Endothelial cell of umbilical vein (primary cell): ENCODE measurements around the gene EPHA8. TPM values are rescaled to one million over a fixed set of nuclear protein-coding genes. Genes with fewer than 3 reads are reported as not detected.

Experiments
- BruUV-seq: library from RNA; stranded (reverse); fragments of 400-500 nt; replicated peaks from 2 replicates; lab custom pipeline; 2021; lab: Mats Ljungman, UMichigan
- CTCF ChIA-PET: fragments of 300-600, 350-600 bp; sonication (Branson Sonifier 250); formaldehyde crosslinking; loops from one replicate; lab custom pipeline; 2021; ENCODE audit warnings: antibody characterized with exemption, inconsistent platforms; lab: Charles Lee
- POLR2A ChIA-PET: fragments of 300-600, 350-600 bp; sonication (Branson Sonifier 250); formaldehyde crosslinking; loops from one replicate; lab custom pipeline; 2021; ENCODE audit warnings: antibody characterized with exemption, inconsistent platforms; lab: Charles Lee
- DNase-seq: peaks from one replicate; pipeline ENCODE4 v3.0.0-alpha.2; 2011; ENCODE audit warnings: low read depth, low spot score
- FAIRE-seq: peaks from 2 replicates; lab custom pipeline; 2011; peaks lifted over from hg19 to GRCh38; lab: Jason Lieb, UNC
- H2AFZ ChIP-seq: 2 replicates; pipeline ENCODE4 v1.6.0; 2012; ENCODE audit warnings: low read depth, low read length, control low read depth, inconsistent platforms
- H3K27ac ChIP-seq: 2 replicates; pipeline ENCODE4 v1.5.1; 2011; ENCODE audit warnings: low read depth, mild to moderate bottlenecking, control low read depth, low read length, moderate library complexity; ENCODE audit not compliant: insufficient read depth
- H3K27me3 ChIP-seq, 2 experiments: 2 replicates each; pipeline versions ENCODE4 v1.6.0 to v1.6.1; 2011; ENCODE audit warnings: low read length in 2 of 2, mixed read lengths in 1 of 2; ENCODE audit not compliant: control insufficient read depth in 2 of 2, insufficient read depth in 2 of 2
- H3K36me3 ChIP-seq, 2 experiments: 2 replicates in 1 of 2; 3 replicates in 1 of 2; pipeline ENCODE4 v1.5.1; 2011; ENCODE audit warnings: low read length in 2 of 2, mild to moderate bottlenecking in 1 of 2, moderate library complexity in 1 of 2; ENCODE audit not compliant: control insufficient read depth in 2 of 2, insufficient read depth in 2 of 2; ENCODE audit errors: extremely low read depth in 1 of 2
- H3K4me1 ChIP-seq: 3 replicates; pipeline ENCODE4 v1.5.1; 2011; ENCODE audit warnings: mild to moderate bottlenecking, low read length; ENCODE audit not compliant: control insufficient read depth, insufficient read depth; ENCODE audit errors: extremely low read depth
- H3K4me2 ChIP-seq: 2 replicates; pipeline ENCODE4 v1.6.1; 2011; ENCODE audit warnings: low read length, control low read depth, mixed read lengths; ENCODE audit not compliant: insufficient read depth
- H3K4me3 ChIP-seq, 3 experiments: fragments of 200-600 bp in 1 of 3; sonication (generic), shearing (Covaris generic) in 1 of 3; replicated peaks in 1 of 3; 2 replicates each; pipeline ENCODE4 v1.5.1; 2011 to 2016; ENCODE audit warnings: control low read depth in 3 of 3, low read length in 3 of 3, mild to moderate bottlenecking in 2 of 3, inconsistent platforms in 1 of 3, low read depth in 1 of 3, moderate library complexity in 1 of 3; ENCODE audit not compliant: insufficient read depth in 1 of 3
- H3K79me2 ChIP-seq: 2 replicates; pipeline ENCODE4 v1.6.0; 2012; ENCODE audit warnings: low read length, inconsistent platforms; ENCODE audit not compliant: control insufficient read depth, insufficient read depth
- H3K9ac ChIP-seq: replicated peaks from 2 replicates; pipeline ENCODE3; 2011; ENCODE audit warnings: low read length, control low read depth; ENCODE audit not compliant: insufficient read depth; ENCODE audit errors: extremely low read depth
- H3K9me1 ChIP-seq: replicated peaks from 3 replicates; pipeline ENCODE4 v1.6.0; 2011; ENCODE audit warnings: mild to moderate bottlenecking, low read length; ENCODE audit not compliant: control insufficient read depth, insufficient read depth; ENCODE audit errors: extremely low read depth
- H3K9me3 ChIP-seq: replicated peaks from 2 replicates; pipeline ENCODE4 v1.5.1; 2012; ENCODE audit warnings: low read length, inconsistent platforms; ENCODE audit not compliant: control insufficient read depth, insufficient read depth
- H4K20me1 ChIP-seq: replicated peaks from 2 replicates; pipeline ENCODE3; 2011; ENCODE audit warnings: mild to moderate bottlenecking, low read length; ENCODE audit not compliant: control insufficient read depth, insufficient read depth; ENCODE audit errors: extremely low read depth
- EZH2 ChIP-seq: IDR thresholded peaks from 2 replicates; pipeline ENCODE4 v1.6.1; 2012; ENCODE audit warnings: borderline replicate concordance, low read depth, mild to moderate bottlenecking, moderate library complexity, low read length, inconsistent platforms; ENCODE audit not compliant: severe bottlenecking
- FOS ChIP-seq: IDR thresholded peaks from 2 replicates; pipeline ENCODE4 v1.6.1; 2011; ENCODE audit warnings: mild to moderate bottlenecking, low read length, moderate library complexity, borderline replicate concordance; ENCODE audit not compliant: insufficient read depth
- GATA2 ChIP-seq: IDR thresholded peaks from 2 replicates; pipeline ENCODE4 v1.7.0; 2011; ENCODE audit warnings: low read depth, mild to moderate bottlenecking, moderate library complexity, mixed read lengths, low read length; ENCODE audit not compliant: insufficient read length, insufficient read depth
- JUN ChIP-seq: IDR thresholded peaks from 2 replicates; pipeline ENCODE4 v1.6.1; 2011; ENCODE audit warnings: borderline replicate concordance, low read depth; ENCODE audit not compliant: insufficient read length, insufficient read depth
- MYC ChIP-seq: IDR thresholded peaks from one replicate; pipeline ENCODE4 v1.6.1; 2011; ENCODE audit warnings: mild to moderate bottlenecking, low read depth, low read length
- POLR2A ChIP-seq: IDR thresholded peaks from 2 replicates; pipeline ENCODE4 v1.6.1; 2012; ENCODE audit warnings: low read depth, mild to moderate bottlenecking, control low read depth, low read length
- POLR2AphosphoS5 ChIP-seq: IDR thresholded peaks from 2 replicates; pipeline ENCODE4 v1.6.1; 2012; ENCODE audit warnings: low read depth, mild to moderate bottlenecking, control low read depth, low read length, moderate library complexity; ENCODE audit not compliant: insufficient read depth
- dilution Hi-C: fragments of 300-500 bp; cut with MboI; formaldehyde crosslinking; loops from one replicate; pipeline ENCODE4 v1.15.0; 2019; ENCODE audit warnings: low sequenced_read_pairs; ENCODE audit not compliant: extremely low pct_ligation_motif_present
- intact Hi-C: fragments of 100-400 bp; cut with micrococcal nuclease; formaldehyde crosslinking; loops from one replicate; pipeline ENCODE4 v1.10.0; 2022
- polyA plus RNA-seq, 4 experiments: library from polyadenylated mRNA; depleted of rRNA in 3 of 4; stranded (reverse) in 3 of 4; unstranded in 1 of 4; fragments of >200 nt; gene quantifications; 2 replicates each; pipeline versions ENCODE4 v1.2.1 to v1.2.3, GENCODE V29; 2011 to 2012; ENCODE audit warnings: missing spikeins in 1 of 4
- total RNA-seq: library from RNA; stranded (reverse); gene quantifications from 2 replicates; pipeline ENCODE4 v1.2.3, GENCODE V29; 2021
- TF ChIP-seq, protein P1 (sequence below): IDR thresholded peaks from 2 replicates; pipeline ENCODE4 v1.6.1; 2011; ENCODE audit not compliant: insufficient read depth, insufficient read length
- TF ChIP-seq, protein P2 (sequence below), 2 donors: IDR thresholded peaks; 1 replicate in 1 of 2; 2 replicates in 1 of 2; pipeline ENCODE4 v1.5.1; 2011; ENCODE audit warnings: low read length in 2 of 2, mild to moderate bottlenecking in 2 of 2, moderate library complexity in 2 of 2, control low read depth in 1 of 2, inconsistent platforms in 1 of 2, low read depth in 1 of 2; ENCODE audit not compliant: insufficient read depth in 1 of 2; ENCODE audit errors: extremely low read depth in 1 of 2

The EPHA8 gene
- total and polyA plus RNA-seq, 2 donors (not counting 3 experiments of a cell fraction or from before 2014, with no cell fraction given) = not detected

DNA sequence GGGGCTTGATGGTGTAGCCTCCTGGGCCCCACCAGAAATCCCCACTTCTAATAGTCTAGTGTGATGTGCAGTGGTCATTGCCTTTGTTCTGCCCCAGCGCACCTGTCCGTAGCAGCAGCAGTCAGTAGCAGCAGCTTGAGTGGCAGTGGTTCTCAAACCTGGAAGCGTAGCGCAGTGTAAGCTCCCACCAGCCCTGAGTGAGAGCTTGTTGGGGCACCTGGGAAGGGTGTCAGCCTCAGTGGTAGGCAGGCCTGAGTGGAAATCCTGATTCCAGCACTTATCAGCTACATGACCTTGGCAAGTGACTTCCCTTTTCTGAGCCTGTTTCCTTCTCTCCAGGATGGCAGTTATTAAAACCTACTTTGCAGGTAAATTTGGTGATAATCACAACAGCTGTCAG lies 41.6 kb upstream of the EPHA8 start:
- no peak overlapping the region for H3K4me3 ChIP-seq
- intact Hi-C loops = no loop called here
- BruUV-seq = no TSS peak
- H3K27me3 ChIP-seq = no peaks in the 10 kb centered on the region
- H3K9ac ChIP-seq = no peak overlapping the region
- ChIA-PET CTCF (no interaction called here), POLR2A (no interaction called here)
- H3K9me1 ChIP-seq = no peaks in the 10 kb centered on the region
- no peaks in the 10 kb centered on the region for H4K20me1 ChIP-seq
- H3K4me1 ChIP-seq = no peaks in the 10 kb centered on the region
- no peak overlapping the region for H3K27ac ChIP-seq
- dilution Hi-C loops = no loop called here
- H3K36me3 ChIP-seq = peaks cover 11 to 43% of the 10 kb centered on the region in 2 experiments
- no peak overlapping the region for H2AFZ ChIP-seq
- H3K4me2 ChIP-seq = no peak overlapping the region
- H3K9me3 ChIP-seq = no peaks in the 10 kb centered on the region
- no peak for DNase-seq
- H3K79me2 ChIP-seq = no peaks in the 10 kb centered on the region
- no peak for FAIRE-seq
- TF ChIP-seq JUN (no peak), POLR2A (no peak), POLR2AphosphoS5 (no peak), MYC (no peak), EZH2 (no peak), FOS (no peak), GATA2 (no peak)
- TF ChIP-seq, protein P1, sequence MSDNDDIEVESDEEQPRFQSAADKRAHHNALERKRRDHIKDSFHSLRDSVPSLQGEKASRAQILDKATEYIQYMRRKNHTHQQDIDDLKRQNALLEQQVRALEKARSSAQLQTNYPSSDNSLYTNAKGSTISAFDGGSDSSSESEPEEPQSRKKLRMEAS = no peak
- TF ChIP-seq, protein P2, sequence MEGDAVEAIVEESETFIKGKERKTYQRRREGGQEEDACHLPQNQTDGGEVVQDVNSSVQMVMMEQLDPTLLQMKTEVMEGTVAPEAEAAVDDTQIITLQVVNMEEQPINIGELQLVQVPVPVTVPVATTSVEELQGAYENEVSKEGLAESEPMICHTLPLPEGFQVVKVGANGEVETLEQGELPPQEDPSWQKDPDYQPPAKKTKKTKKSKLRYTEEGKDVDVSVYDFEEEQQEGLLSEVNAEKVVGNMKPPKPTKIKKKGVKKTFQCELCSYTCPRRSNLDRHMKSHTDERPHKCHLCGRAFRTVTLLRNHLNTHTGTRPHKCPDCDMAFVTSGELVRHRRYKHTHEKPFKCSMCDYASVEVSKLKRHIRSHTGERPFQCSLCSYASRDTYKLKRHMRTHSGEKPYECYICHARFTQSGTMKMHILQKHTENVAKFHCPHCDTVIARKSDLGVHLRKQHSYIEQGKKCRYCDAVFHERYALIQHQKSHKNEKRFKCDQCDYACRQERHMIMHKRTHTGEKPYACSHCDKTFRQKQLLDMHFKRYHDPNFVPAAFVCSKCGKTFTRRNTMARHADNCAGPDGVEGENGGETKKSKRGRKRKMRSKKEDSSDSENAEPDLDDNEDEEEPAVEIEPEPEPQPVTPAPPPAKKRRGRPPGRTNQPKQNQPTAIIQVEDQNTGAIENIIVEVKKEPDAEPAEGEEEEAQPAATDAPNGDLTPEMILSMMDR (IDR thresholded peaks at IDR 0.05; ENCODE audit: extremely low read depth in 1 of 2, insufficient read depth in 1 of 2, low read depth in 1 of 2, low read length in 2 of 2) = no peak
